Measurements from ENCODE around the gene RPS3. TPM values are rescaled to one million over a fixed set of nuclear protein-coding genes. Genes with fewer than 3 reads are reported as not detected.
A peak's percentile ranks its signal among the peaks of the same experiment; 100 is the strongest.

The RPS3 gene
- total and polyA plus RNA-seq, 2 of the 13 experiments (the other 11 are each of a cell fraction or from before 2014, with no cell fraction given): 2,143 to 3,616 TPM

- 0 out of 2 replicates have a peak, but pooled peaks have one; percentile 33 for TF ChIP-seq HNF1A (IDR thresholded peaks at IDR 0.05; ENCODE audit: low read depth)
- TF ChIP-seq HNF1A (CRISPR knock-in tag; IDR thresholded peaks at IDR 0.05; ENCODE audit: borderline replicate concordance): peak; percentile 60; the same call in 1 of the 2 replicates
- TF ChIP-seq ATF4 (CRISPR knock-in tag; IDR thresholded peaks at IDR 0.05): no peak
- TF ChIP-seq ZNF3 (CRISPR knock-in tag; IDR thresholded peaks at IDR 0.05): no peak
- TF ChIP-seq SP2 (CRISPR knock-in tag; IDR thresholded peaks at IDR 0.05): no peak
- TF ChIP-seq ZKSCAN1 (IDR thresholded peaks at IDR 0.05; ENCODE audit: low read length): no peak
- TF ChIP-seq LCORL (IDR thresholded peaks at IDR 0.05): no peak
- TF ChIP-seq LCORL (CRISPR knock-in tag; IDR thresholded peaks at IDR 0.05): peak; percentile 47; the same call in 1 of the 2 replicates
- no peak for TF ChIP-seq TMF1 (CRISPR knock-in tag; IDR thresholded peaks at IDR 0.05; ENCODE audit: low read depth)
- no peak for TF ChIP-seq HNRNPLL (IDR thresholded peaks at IDR 0.05; ENCODE audit: low read depth, low read length, poor library complexity, severe bottlenecking)
- TF ChIP-seq FOXJ3 (CRISPR knock-in tag; IDR thresholded peaks at IDR 0.05; ENCODE audit: borderline replicate concordance): no peak
- no peak for TF ChIP-seq PLSCR1 (CRISPR knock-in tag; IDR thresholded peaks at IDR 0.05; ENCODE audit: borderline replicate concordance)
- no peak for TF ChIP-seq ZNF710 (CRISPR knock-in tag; IDR thresholded peaks at IDR 0.05; ENCODE audit: borderline replicate concordance)
- TF ChIP-seq ZNF205 (CRISPR knock-in tag; IDR thresholded peaks at IDR 0.05): peak; percentile 50; the same call in 1 of the 2 replicates
- TF ChIP-seq TBL1XR1 (IDR thresholded peaks at IDR 0.05; ENCODE audit: borderline replicate concordance, low read length, partially characterized antibody): no peak
- TF ChIP-seq TBP (CRISPR knock-in tag; IDR thresholded peaks at IDR 0.05): no peak
- TF ChIP-seq ZC3H4 (CRISPR knock-in tag; IDR thresholded peaks at IDR 0.05; ENCODE audit: borderline replicate concordance): no peak
- 0 out of 2 replicates have a peak, but pooled peaks have one; percentile 27 for TF ChIP-seq KLF6 (CRISPR knock-in tag; IDR thresholded peaks at IDR 0.05)
- no peak for TF ChIP-seq CEBPG (CRISPR knock-in tag; IDR thresholded peaks at IDR 0.05)
- TF ChIP-seq MXD4 (CRISPR knock-in tag; IDR thresholded peaks at IDR 0.05): no peak
- no peak for TF ChIP-seq SOX13 (IDR thresholded peaks at IDR 0.05)
- peak in 1 of 2 experiments; percentile 82; a peak in 2 of 4 replicates for TF ChIP-seq SOX13 (CRISPR knock-in tag; conservative IDR thresholded peaks at IDR 0.05 in 1 of 2, IDR thresholded peaks at IDR 0.05 in 1 of 2)
Measured at GRCh38 chr11:75371949-75372876, 27.1 kb upstream of the RPS3 start (continued).

All from HepG2 (cell line).